HG02678 (cell line): ENCODE results near the gene ARHGAP24.

Experiments
- ATAC-seq: cut with Tn5 transposase; IDR thresholded peaks from one replicate; pipeline ENCODE4 v1.9.1; 2021; ENCODE audit warnings: mild to moderate bottlenecking, moderate library complexity; ENCODE audit not compliant: unreplicated experiment

The ARHGAP24 gene

DNA sequence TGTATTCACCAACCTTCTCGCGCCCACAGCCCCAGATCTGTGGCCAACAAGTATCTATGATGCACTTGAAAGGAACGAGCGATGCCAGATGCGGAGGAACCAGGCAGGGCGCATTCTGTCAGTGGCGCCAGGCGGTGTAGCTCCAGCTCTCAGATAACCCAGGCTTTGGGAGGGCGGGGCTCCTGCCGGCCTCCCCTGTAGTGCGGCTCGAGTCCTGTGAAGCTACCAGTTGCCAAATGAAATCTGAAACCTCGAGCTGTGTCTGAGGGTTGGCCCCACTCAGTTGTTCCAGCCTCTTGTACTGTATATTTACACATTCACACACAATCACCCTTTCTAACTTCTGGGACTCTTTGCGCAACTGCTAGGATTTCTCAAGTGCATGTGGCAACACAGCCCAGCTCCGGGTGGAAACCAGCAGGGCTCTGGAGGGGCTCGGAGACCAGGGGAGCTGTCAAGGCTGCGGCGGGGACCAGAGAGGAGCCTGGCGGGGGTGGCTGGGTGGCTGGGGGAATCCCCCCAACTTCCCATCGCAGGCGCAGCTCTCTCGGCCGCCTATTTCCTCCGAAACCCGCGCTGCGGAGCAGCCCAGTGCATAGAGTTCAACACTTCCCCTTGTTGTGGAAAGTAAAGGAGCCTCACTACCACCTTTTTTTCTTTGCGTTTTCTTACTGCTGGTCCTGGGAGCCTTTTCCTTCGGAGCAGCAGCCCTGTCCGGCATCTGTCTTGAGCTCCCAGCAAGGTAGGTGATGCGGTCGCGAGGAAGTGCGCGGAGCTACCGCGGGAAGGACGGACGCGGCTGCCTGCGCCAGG lies at the start of gene ARHGAP24:
Gene ARHGAP24, plus strand, starts transcription at position 333 of the 813 bp plus-strand sequence.
- peak; percentile 90 for ATAC-seq

DNA sequence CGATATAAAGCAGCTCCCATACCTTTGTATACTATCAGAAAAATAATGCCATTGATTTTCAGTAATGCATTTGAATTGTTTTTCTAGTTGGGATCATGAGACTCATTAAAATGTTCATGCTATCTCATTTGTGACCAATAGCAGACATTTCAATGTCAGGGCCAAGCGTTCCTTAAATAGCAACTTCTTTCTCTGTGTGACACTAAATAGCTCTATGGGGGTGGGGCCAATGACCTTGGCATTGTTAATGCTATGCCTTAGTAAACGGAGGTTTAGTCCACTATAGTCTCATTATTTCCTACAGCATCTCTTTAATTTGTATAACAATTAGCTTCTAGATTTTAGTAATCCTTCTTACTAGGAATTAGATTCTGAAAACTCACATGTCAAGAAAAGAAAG lies 48.6 kb upstream of the ARHGAP24 start:
- no peak for ATAC-seq

DNA sequence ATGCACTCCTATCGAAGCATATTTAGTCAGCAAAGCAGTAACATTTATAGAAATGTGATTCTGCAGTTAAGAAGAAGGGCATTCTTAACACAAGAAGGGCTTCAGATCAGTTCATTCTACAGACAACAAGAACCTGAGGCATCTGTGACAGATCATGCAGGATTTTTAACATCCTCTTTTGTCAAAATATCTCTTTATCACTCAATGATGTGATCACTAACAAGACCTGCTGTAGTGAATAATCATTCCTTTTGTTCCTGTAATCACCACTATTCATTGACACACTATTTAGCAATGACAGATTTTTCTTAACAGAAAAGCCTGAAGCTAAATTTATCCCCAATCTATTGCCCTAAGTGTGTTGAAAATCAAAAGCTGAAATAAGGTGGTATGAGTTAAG lies 47.8 kb upstream of the ARHGAP24 start:
- no peak for ATAC-seq

DNA sequence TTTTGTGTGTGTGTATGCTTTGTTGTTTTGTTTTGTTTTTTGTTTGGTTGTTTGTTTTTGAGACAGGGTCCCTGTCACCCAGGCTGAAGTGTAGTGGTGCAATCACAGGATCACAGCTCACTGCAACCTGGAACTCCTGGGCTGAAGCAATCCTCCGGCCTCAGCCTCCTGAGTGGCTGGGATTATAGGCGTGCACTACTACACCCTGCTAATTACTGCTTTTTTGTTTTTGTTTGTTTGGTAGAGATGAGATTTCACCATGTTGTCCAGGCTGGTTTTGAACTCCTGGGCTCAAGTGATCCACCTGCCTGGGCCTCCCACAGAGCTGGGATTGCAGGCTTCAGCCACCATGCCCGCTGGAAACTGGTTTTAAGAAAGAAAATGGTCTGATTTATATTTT lies 44.7 kb upstream of the ARHGAP24 start:
- no peak for ATAC-seq

DNA sequence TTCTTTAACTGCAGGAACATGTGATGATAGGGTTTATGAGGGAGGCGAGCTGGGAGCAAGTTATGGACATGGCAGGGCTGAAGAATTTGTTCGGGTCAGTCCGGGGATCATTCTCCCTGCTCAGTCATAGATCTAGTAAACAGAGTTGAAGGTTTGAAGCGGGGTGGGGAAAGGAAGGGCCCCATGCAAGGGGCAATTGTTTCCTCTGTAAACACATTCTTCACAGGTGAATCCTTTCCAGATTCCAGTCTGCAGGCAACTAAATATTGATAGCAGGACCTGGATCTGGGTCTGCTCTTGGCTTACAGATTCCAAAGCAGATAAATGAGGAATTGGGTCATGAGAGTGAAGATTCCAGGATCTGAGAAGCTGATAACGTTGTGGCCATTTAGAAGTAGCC lies 44.3 kb upstream of the ARHGAP24 start:
- no peak for ATAC-seq

DNA sequence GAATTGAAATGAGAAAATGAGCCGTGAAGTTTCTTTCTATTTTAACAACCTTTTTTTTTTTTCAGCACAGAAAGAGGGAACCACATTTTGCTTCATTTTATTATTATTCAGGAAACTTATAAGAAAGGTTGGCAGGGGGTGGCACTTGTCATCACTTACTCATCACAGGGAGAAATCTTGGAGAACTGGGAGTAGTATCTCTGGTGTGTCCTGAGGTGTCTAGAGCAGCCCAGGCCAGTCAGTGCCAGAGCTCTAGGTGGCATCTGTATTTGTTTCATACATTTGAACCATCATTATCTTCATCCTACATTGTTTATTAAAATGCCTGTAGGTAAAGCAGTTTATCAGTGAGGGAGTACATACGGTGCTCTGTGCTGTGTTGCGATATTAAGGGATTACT lies 43.8 kb upstream of the ARHGAP24 start:
- ATAC-seq: no peak

DNA sequence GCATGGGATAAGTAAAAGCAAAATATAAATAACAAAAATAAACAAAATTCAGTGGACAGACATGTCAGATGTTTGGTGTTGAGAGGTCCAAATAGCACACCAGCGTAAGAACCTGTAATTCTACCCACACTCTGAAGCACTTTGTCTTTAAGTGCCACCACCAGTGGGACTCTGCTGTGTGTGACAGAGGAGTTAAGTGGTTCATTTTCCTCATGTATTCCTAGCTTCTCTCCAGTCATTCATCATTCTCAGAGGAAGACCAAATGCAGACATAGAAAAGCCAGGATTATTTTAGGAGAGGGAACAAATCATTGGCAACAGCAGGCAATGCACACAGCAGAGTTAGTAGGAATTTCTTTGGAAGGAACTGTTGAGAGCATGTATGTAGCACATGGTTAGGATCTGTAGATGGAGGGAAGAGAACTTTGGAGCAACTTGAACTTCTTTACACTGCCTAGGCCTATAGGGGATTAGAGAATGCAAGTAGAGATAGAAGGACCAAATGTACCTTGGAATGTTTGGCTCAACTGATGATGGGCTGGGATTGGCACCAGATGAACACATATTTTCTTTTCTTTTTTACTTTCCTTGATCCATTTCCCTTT lies 43.0 kb upstream of the ARHGAP24 start:
- no peak for ATAC-seq

DNA sequence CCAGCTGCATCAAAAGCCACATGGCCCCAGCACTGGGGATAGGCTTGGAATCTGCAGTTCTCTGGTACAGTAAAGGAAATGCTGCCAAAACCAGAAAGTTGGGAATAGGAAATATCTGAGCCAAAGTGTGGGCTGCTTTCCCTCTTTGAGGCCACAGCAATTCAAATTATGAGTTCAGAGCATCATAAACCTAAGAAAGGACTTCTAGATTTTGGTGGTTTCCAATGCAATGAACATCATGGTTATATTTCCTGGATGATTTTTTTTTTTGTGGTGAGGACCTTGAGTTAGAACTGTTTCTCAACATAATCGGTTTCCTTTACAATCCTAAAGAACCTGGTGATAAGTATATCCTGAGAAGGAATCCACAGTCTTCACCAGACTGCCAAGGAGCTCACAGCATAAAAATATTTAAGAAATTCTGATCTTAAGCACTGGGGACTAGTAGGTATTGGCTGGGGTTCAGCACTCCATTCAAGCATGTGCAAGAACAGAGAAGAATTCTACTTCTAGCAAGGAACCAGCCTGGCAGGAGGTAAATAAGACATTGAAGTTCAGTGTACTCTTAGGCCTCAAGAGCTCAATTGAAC lies 29.8 kb upstream of the ARHGAP24 start:
- ATAC-seq: no peak

DNA sequence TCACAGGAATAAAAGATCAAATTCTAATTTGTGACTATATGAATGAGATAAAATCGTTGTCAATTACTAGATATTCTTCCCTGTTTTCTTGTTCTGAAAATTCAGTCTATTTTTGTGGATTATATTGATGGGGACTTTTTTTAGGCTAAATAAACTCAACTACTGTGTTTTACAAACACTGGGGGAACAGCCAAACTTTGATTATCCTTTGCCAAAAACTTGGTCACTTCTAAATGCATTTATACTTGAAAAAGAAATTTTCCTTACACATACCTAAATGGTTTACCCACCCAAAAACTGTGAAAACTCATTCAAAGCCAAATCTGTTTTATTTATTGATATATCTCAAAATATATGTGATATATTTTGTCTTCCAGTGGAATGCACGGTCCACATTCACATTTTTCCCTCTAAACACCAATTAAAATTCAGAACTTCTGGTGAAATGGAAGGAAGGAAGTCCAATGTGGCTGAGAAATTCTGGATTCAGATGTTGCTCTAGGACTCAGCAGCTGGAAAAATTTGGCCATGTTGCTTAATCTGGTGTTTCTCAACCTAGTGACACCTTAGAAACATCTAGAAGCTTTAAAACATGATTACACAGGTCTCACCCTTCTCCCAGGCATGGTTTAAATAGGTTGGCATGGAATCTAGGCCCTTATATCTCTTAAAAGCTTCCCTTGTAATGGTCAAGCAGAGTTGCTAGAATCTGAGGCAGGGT lies 28.6 kb upstream of the ARHGAP24 start:
- no peak for ATAC-seq

DNA sequence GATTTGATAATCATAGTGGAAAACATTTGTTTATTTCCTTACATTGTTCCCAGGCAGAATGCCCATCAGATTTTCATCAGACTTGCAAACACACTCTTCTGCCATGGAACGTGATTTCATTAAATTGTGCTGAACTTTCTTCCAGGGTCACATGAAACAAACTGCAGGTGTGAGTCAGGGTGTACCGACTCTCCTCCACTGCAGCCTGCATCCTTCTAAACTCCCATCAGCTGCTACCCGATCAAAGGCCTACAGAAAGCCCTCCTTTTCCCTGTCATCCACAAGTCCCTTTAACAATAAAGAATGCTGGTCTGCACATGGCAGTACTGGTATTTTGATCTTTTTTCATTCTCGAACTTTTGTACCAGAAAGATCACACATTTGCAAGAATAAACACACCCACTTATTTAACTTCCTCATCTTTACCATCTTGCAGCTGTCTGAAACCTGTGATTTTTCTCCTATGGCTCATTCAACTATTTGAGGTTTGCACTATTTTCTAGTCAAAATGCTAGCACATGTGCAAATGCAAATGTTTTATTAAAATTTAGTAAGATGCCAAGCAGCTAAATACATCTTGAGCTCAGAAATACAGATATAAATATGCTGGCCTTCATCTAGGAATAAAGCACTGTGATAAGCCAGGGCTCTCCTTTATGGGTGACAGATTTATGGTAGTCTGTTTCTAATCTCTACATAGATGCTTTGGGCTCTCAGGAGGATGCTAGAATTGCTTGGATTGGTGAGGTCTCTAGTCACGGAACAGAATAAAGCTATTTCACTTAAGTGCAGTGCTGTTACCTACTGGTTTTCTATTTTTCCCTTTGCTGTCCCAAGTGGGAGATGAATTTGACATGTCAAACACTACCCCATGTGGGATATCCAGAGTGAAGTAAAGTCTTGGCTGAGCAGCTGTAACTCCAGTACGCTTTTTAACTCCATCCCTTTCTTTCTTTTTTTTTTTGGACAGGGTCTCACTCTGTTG lies 25.8 kb upstream of the ARHGAP24 start:
- ATAC-seq: peak; percentile 82

DNA sequence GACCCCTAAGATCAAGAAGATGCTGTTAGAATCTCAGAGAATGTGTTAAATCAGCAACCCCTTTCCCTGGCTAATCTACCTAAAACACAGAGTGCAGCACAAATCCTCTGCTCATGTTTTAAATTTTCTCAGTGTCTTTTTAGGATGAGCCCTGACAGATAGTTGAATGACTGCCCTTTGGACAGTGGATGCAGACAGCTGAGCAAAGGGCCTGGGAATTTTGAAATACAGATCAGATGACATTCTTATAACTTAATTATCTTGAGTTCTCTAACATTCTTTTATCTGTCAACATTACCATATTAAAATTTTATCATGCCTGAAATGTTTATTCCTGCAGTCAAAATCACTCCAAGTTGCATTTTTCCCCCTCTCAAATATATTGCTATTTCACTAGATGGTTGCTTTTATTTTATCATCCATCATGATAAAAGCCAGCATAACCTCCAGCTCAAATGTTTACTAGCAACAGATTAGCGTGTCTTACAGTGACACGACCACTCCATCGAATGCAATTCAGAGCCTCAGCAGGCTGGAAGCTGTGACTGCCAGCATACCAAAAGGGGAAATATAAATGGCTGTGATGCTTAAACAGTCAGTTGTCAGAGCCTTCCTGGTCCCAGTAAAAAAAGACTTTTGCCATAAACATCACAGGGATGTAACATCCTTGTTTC lies 22.8 kb upstream of the ARHGAP24 start:
- ATAC-seq: no peak

DNA sequence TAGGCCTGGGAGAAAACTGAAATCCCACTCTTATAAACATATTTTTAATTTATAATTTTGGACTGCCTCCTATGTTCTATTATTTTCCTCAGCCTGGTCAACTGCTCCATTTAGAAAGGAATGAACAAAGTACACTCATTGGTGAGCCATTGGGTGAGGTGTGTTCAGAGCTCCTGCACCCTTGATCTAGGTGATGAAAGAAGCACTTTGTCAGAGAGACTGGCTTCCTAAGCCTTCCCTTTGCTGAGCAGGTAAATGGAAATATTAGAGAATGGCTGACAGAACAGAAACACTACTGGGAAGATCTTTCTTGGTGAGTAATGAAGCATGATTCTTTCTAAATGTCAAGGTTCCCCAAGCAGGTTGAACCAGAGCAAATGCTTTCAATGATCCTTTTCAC lies 19.0 kb upstream of the ARHGAP24 start:
- ATAC-seq: no peak

DNA sequence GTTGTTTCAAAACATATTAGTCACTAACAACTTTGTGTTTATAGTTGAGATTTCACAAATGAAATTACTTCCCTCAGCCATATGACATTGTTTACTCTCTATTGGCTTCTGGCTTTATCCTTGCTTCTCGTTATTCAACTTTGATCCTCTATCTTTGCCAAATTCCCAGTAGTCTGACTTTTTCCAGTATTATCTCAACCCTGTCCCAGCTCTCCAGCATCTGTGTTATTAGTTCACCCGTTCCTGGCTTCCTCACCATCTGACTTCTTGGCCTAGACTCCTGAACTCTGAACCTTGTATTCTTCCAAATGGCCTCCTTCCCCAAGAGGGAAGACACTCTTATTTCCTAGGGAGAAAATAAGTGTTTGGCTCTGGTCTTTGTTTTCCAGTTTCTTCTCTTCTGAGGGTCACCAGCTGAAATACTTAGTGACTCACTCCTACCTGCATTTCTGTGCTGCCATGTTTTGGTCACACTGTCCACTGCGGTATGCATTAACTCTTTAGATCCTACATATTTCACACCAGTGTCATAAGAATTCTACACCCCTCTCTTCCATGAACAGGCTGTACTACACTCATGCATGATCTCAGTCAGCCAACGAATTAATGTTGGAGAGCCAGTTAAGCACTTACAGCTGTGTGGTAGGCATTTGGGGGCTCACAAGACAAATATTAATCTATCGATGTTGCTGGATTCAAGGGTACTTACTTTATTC lies 17.0 kb upstream of the ARHGAP24 start:
- no peak for ATAC-seq

DNA sequence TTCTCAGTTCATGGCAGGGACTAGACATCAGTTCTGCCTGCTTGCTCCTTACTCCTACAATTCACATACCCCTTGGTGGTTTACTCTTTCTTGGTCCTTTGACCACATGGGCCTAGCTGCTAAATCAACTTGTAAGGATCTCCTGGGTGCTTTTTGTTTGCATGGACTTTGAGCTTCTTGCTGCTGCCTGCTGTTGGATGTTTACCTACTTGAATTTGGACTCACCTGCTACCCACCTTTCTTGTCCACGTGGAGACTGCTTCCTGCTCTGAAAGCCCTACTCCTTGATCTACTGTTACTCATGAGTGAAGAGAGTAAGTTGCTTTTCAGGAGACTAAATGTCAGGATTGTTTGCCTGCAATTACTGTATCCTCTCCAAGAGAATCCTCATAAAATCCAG lies 15.2 kb upstream of the ARHGAP24 start:
- ATAC-seq: no peak

DNA sequence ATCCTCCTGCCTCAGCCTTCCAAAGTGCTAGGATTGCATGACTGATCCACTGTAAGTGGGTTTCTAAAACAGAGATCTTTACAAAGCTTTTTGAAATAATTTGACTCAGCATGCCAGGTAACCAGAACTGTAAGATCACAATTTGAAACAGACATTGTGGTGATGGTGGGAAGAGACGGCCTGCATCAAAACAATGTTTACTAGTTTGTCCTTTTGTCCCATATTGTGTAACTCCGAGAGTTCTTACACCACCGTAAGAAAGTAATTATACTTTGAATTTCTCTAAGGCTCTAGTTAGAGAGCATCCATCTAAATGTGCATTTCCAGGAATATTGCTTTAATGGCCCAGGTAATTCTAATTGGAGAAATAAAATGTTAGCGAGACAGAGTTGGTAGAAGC lies 594 bp upstream of the ARHGAP24 start:
- no peak for ATAC-seq

DNA sequence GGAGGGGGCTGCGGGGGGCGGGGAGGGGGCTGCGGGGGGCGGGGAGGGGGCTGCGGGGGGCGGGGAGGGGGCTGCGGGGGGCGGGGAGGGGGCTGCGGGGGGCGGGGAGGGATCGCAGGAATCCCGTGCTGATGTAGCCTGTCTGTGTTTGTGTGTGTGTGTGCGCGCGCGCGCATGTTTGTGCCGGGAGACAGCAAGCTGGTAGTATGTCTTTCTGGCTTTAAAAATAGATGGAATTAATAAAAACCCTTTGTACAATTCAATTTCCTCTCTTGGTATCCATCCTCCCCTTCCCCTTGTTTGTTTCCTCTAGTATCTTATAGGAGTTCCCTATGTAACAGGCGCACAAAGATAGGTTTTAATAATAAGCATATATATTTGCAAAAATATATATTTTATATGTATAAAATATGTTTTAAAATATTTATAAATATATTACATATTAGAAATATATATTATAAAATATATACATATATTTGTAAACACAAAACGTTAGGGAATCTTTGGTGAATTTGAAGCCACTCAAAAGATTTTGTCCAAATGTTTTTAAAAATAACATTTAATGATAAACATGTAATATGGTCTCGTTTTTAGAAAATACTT lies 782 bp downstream of the ARHGAP24 start:
- no peak for ATAC-seq

DNA sequence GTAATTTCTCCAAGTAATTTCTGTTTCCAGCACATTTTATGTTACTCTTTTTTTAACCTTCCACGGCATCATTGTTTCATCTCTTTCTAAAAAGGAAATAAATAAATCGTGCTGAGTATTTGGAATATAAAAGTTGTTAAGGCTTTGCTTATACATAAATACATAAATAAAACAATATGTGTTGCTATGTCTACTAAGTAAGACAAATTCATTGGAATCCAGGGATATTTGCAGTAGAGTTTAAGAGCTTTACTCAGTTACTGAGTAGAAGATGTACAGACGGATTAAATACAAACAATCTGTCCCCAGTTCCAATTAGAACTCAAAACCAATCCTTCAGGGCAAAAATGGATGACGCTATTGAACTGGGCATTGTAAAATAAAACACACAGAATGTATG lies 1.4 kb downstream of the ARHGAP24 start:
- no peak for ATAC-seq

DNA sequence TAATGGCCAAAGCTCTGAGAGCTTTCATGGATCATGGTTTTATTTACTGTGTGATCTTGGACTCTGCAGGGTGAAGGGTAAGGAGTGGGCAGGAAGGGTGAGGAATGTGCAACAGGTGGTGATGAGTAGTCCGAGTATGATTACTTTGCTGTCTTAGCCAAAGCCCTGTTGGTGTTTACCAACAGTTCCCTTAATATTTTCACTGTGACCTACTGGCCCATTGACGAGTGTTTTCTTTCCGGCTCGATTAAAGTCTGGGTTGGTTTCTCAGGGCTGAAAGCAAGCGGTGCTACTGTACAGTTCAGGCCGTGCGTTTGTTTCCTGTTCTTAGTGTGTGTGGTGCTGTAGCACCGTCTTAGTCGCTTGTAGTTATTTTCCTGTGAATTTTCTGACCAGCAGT lies 2.6 kb downstream of the ARHGAP24 start:
- peak; percentile 23 for ATAC-seq

DNA sequence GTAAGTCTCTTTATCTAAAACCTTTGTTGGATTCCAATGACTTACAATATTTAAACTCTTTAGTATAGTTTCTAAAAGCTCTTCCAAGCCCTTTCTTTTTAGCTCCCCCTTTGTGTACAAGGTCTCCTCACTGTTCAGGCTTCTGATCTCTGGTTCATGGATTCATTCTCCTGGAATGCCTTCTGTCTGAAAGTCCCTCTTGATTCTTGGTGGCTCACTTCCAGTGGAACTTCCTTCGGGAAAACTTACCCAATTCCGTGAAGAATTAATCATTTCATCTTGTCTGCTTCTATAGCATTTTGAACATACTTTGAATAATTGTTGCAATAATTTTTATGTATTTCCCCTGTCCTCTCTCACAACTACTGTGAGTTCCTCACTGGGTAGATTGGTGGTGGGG lies 3.6 kb downstream of the ARHGAP24 start:
- ATAC-seq: no peak
